Suppressor macrophage (primary cell): Measurements from ENCODE around the gene RAB40C.
"Not testable (repeated sequence)": the region's sequence is repeated elsewhere in the genome, so short reads cannot be mapped to it uniquely, and the experiment has no call there.

Experiments used
- DNase-seq, 4 experiments: peaks; one replicate each; pipeline ENCODE4 v3.0.0-alpha.2; 2020 to 2022

RAB40C gene

GRCh38 chr16:590815-591200 lies 942 bp downstream of the RAB40C start:
- DNase-seq, result no peak

GRCh38 chr16:591231-591630 lies 1.4 kb downstream of the RAB40C start:
- DNase-seq, result no peak

- no peak for DNase-seq
Observed at GRCh38 chr16:591892-592517, 2.1 kb downstream of the RAB40C start.

- DNase-seq, result peak; percentile 74 to 83 (median 80)
Observed at GRCh38 chr16:592518-593306, 2.8 kb downstream of the RAB40C start.

- DNase-seq, result peak in 1 of 4 experiments; percentile 13
Observed at GRCh38 chr16:593406-593805, 3.5 kb downstream of the RAB40C start.

GRCh38 chr16:593807-594206 lies 3.9 kb downstream of the RAB40C start:
- no peak for DNase-seq

GRCh38 chr16:595094-595528 lies 5.2 kb downstream of the RAB40C start:
- no peak for DNase-seq

GRCh38 chr16:595942-596735 lies 6.3 kb downstream of the RAB40C start:
- DNase-seq, result peak; percentile 48 to 65 (median 55)

GRCh38 chr16:596736-597060 lies 6.8 kb downstream of the RAB40C start:
- no peak for DNase-seq

- DNase-seq, result not testable (repeated sequence)
Observed at GRCh38 chr16:597655-598054, 7.8 kb downstream of the RAB40C start.

GRCh38 chr16:598823-599739 lies 9.2 kb downstream of the RAB40C start:
- no peak for DNase-seq

- DNase-seq, result peak in 1 of 4 experiments; percentile 23
Observed at GRCh38 chr16:600781-601180, 10.9 kb downstream of the RAB40C start.

GRCh38 chr16:603933-604332 lies 14.1 kb downstream of the RAB40C start:
- no peak for DNase-seq

GRCh38 chr16:606656-607307 lies 16.9 kb downstream of the RAB40C start:
- DNase-seq, result no peak

- no peak for DNase-seq
Observed at GRCh38 chr16:608019-608418, 18.2 kb downstream of the RAB40C start.

GRCh38 chr16:609316-609715 lies 19.4 kb downstream of the RAB40C start:
- DNase-seq, result no peak

- DNase-seq, result no peak
Observed at GRCh38 chr16:609984-610383, 20.1 kb downstream of the RAB40C start.

- peak; percentile 70 to 86 (median 76) for DNase-seq
Observed at GRCh38 chr16:610513-611381, 20.9 kb downstream of the RAB40C start.

- DNase-seq, result no peak
Observed at GRCh38 chr16:615122-615521, 25.3 kb downstream of the RAB40C start.

- no peak for DNase-seq
Observed at GRCh38 chr16:616733-617586, 27.1 kb downstream of the RAB40C start.
